Stimulated activated naive CD8-positive, alpha-beta T cell treated with anti-CD3 and anti-CD28 coated beads, Interleukin-15, Interleukin-2, amounts not matched to agents 100 U/mL and 50 U/mL, for 24 hours (primary cell): ENCODE measurements around the gene YPEL3.
A peak's percentile ranks its signal among the peaks of the same experiment; 100 is the strongest.
"Not testable (repeated sequence)": the region's sequence is repeated elsewhere in the genome, so short reads cannot be mapped to it uniquely, and the experiment has no call there.

ENCODE experiments used
- ATAC-seq: fragments of 150-1000 bp; cut with Tn5 transposase; one replicate; pipeline ENCODE4 v1.10.0; 2021
- DNase-seq: peaks from one replicate; pipeline ENCODE4 v3.0.0; 2021

YPEL3 gene, protein sequence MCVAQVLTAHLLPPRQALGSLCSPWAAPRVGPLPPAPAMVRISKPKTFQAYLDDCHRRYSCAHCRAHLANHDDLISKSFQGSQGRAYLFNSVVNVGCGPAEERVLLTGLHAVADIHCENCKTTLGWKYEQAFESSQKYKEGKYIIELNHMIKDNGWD

DNA sequence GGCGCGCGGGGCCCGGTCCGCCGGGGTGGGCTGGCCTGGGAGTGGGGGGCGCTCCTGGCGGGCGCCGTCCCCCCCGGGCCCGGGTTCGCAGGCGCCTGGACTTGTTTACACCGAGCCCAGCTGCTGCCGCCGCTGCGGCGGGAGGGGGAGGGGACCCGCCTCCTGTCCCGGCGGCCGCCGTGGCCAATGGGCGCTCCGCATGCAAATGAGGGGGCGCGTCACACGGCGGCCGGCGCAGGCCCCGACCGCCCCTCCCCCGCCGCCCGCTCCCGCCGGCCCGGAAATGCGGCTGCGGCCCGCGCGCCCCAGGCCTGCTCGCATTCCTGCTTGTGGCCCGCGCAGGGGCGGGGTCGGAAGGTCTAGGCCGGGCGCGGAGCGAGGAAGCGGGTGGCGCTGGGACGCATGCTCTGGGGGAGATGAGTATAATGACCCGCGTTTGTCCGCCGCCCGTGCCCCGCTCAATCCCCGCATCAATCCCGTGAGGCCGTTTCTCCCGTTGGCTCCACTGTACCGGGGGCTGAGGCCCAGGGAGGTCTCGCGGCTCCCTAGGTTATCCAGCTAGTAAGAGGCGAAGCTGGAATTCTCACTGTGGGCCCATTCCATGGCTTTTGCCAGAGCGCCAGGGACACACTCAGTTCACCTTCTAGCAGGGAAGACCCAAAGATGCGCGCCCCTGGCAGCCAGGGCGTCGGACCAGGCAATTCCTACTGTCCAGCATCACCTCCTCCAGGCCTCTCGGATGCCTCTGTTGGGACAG, at the start of gene YPEL3:
TSS of gene YPEL3 (minus strand) at position 109 of the 757 bp plus-strand sequence. CDS start 731 bp downstream, outside the sequence.
- ATAC-seq: peak; percentile 29
- peak; percentile 91 for DNase-seq

DNA sequence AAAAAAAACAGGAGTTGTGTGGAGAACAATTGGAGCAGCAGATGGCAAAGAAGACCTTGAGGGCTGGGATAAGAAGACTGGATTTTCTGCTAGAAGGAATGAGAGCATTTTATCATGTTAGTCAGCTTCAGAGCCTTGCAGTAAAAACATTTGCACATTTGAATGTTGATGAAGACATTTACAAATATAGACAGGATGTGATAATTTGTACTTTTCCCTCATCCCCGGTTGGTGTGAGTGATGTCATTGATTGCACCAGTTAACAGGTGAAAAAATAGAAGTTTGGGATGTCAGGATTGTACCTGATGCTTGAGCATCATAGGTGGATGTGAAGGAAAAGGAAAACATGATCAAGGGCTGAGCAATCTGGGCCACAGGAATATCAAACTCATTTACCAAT, 49.6 kb upstream of the YPEL3 start:
- ATAC-seq (no peak), DNase-seq (no peak)

DNA sequence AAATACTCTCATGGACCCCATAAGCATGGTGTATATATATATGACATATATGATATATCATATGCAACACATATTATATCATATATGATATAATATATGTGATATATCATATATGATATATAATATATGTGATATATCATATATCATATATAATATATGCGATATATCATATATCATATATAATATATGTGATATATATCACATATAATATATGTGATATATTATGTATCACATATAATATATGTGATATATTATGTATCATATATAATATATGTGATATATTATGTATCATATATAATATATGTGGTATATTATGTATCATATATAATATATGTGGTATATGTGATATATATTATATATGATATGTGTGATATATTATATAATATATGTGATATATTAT, 48.9 kb upstream of the YPEL3 start:
- ATAC-seq: no peak

DNA sequence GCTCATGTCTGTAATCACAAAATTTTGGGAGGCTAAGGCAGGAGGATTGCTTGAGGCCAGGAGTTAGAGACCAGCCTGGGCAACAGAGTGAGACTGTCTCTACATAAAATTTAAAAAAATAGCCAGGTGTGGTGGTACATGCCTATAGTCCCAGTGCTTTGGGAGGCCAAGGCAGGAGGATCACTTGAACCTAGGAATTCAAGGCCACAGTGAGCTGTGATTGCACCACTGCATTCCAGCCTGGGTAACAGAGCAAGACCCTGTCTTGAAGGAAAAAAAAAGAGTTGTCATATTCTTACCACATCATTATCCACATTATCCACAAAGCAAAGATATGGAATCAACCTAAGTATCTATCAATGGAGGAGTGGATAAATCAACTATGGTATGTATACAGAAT, 48.0 kb upstream of the YPEL3 start:
- ATAC-seq (no peak), DNase-seq (no peak)

More for the DNA sequence above, 48.9 kb upstream of the YPEL3 start:
- no peak for DNase-seq

DNA sequence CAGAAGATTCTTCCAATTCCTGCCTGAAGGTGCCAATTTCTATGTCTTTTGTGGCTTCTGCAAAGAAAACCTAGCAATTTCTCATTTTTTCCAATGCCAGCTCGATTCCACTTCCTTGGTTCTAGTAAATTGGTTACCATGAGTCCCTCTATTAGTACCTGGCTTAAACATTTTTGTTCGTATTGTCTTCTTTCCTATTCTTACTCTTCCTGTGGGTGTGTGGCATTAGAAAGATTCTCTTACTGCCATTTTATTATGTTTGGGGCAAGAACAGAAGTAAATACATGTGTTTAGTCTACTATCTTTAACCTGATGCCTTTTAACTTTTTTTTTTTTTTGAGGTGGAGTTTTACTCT, 47.3 kb upstream of the YPEL3 start:
- DNase-seq (no peak), ATAC-seq (peak; percentile 40)

DNA sequence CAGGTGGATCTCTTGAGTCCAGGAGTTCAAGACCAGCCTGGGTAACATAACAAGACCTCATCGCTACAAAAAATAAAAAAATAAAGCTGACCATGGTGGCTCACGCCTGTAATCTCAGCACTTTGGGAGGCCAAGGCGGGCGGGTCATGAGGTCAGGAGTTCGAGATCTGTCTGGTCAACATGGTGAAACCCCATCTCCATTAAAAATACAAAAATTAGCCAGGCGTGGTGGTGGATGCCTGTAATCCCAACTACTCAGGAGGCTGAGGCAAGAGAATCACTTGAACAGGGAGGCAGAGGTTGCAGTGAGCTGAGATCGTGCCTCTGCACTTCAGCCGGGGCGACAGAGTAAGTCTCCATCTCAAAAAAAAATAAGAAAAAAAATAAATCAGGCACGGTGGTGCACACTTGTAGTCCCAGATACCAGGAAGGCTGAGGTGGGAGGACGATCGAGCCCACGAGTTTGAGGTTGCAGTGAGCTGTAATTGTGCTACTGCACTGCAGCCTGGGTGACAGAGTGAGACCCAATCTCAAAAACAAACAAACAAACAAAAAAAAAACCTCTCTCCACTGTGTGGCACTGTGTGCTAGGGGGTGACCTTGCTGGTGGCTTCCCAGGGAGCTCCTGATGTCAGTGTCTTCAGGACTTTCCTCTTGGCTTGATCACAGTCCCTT, 46.8 kb upstream of the YPEL3 start:
- DNase-seq (no peak), ATAC-seq (peak; percentile 63)

DNA sequence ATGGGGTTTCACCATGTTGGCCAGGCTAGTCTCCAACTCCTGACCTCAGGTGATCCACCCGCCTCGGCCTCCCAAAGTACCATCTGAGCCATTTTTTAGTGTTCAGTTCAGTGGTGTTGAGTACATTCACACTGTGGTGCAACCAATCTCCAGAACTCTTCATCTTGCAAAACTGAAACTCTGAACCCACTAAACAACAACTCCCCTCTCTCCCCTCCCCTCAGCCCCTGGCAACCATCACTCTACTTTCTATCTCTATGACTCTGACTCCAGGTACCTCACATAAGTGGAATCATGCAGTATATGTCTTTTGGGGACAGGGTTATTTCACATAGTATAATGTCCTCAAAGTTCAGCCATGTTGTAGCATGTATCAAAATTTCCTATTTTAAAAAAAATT, 45.7 kb upstream of the YPEL3 start:
- DNase-seq (no peak), ATAC-seq (no peak)

DNA sequence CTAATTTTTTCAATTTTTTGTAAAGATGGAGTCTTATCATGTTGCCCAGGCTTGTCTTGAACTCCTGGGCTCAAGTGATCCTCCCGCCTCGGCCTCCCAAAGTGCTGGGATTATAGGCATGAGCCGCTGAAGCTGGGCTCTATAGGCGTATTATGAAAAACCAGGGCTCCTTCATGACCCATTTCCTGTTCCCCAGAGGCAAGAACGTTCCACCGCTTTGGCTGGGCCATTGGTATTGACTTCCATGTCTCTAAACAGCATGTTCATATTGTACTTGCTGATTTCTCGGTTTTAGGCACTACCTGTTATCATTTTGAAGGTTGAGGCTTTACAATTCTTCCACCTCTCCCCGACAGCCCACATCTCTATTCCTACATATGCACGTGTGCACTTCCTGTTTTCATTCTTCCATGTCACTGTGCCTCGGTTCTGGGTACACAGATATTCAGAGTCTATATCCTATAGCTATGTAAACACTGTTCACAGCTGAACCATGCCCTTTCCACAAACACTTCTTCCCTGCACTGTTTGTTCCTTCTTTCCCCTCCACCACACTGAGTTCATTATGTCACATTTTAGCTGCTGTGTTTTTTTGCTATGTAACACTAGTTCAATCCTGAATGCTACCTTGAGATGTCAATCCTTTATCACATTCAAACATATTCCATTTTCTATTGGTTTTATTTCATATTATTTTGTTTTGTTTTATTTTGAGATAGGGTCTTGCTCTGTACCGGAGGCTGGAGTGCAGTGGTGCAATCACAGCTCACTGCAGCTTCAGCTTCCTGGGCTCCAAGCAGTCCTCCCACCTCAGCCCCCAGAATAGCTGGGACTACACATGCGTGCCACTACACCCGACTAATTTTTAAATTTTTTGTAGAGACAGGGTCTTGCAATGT, 43.8 kb upstream of the YPEL3 start:
- no peak for DNase-seq

DNA sequence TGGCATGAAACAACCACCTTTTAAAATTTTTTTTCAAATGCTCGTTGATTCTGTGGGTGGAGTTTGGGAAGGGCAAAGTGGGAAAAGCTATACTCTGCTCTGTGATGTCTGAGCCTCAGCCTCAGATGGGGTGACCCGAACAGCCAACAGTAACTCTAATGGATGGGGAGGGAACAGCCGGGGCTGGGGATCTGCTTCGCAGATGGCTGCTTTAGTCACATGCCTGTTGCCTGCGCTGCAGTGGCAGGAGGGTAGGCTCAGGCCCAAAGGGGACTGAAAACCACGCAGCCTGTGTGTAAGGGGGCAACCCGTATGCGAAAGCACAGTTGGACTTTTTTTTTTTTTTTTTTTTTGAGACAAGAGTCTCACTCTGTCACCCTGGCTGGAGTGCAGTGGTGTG, 41.9 kb upstream of the YPEL3 start:
- ATAC-seq (no peak), DNase-seq (no peak)

More for the DNA sequence above, 43.8 kb upstream of the YPEL3 start:
- no peak for ATAC-seq

DNA sequence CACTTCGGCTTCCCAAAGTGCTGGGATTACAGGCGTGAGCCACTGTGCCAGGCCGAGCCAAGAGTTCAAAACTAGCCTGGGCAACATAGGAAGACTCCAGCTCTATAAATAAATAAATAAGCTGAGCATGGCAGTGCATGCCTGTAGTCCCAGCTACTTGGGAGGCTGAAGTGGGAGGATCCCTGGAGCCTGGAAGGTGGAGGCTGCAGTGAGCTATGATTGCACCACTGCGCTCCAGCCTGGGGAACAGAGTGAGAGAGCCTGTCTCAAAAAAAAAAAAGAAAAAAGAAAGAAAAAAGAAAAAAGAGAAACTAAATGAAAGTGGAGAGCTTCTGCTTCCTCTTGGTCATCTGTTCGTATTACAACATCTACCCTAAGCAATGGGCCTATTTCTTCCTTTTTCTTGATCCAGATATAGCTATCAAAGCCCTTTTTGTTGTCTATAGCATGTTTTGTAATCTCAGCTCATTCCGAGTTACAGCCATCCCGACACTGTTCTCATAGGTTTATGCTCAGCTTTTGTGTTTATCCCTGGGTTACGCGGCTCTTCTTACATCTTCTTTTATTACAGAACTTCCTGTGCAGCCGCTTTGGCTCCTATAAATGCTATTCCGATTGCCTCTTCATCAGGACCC, 41.1 kb upstream of the YPEL3 start:
- DNase-seq (no peak), ATAC-seq (no peak)

DNA sequence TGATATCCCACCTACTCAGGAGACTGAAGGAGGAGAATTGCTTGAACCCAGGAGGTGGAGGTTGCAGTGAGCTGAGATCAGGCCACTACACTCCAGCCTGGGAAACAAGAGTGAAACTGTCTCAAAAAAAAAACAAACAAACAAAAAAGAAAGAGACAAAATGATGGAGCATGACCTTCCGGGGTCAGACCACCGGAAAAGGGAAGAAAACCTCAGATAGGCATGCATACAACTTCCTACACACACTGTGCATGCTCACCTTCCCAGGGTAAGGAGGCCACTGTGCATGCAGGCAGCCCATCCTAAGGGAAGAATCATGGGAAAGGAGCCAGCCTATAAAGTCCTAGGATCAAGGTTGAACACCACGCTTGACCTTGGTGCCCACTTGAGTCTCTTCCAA, 36.6 kb upstream of the YPEL3 start:
- ATAC-seq (no peak), DNase-seq (no peak)

DNA sequence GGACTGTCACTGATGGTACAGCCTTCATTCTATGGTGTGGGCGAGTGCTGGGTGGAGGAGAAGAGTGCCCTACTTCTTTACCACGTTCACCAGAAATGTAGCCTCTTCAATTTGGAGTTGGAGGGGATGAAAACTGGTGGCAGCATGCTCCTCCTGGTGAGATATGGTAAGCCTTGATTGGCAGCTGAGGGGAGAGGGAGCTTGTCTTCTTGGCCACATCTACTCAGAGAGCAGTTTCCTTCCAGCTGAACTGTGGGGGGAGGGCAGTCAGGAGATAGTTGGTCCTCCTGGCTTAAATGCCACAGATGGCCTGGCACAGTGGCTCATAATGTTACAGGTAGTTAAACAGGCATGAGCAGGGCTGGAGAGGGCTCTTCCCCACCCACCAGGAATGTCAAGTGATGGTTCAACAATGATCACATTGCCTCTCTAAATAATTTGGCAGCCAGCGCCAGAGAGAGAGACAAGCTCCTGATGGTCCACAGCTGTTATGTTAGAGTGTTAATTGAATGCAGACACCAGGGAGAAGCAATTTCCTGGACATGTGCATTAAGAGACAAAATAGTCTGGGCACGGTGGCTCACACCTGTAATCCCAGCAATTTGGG, 36.0 kb upstream of the YPEL3 start:
- ATAC-seq: no peak
- DNase-seq: no peak

DNA sequence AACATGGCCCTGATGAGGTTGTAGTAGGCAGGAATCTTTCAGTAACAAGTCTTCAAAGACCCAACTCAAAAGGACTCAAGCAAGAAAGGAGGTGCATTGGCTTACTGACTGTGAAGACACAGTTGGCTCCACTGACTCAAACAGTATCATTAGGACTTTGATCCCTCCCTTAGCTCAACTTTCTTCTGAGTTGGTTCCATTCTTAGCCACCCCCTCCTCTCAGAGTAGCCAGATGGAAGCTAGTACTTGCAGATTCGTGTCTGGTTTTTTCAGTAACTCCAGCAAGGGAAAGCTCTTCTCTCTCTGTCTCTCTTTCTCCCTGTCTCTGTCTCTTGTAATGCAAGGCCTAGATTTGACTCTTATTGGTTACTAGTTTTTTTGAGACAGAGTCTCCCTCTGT, 32.0 kb upstream of the YPEL3 start:
- ATAC-seq (no peak), DNase-seq (no peak)

DNA sequence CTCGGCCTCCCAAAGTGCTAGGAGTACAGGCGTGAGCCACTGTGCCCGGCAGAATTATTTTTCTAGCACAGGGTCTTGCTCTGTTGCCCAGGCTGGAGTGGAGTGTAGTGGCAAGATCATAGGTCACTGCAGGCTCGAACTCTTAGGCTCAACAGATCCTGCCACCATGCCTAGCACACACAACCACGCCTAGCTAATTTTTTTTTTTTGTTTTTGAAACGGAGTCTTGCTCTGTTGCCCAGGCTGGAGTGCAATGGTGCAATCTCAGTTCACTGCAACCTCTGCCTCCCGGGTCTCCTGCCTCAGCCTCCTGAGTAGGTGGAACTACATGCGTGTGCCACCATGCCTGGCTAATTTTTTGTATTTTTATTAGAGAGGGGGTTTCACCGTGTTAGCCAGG, 29.7 kb upstream of the YPEL3 start:
- not testable (repeated sequence) for DNase-seq, ATAC-seq

DNA sequence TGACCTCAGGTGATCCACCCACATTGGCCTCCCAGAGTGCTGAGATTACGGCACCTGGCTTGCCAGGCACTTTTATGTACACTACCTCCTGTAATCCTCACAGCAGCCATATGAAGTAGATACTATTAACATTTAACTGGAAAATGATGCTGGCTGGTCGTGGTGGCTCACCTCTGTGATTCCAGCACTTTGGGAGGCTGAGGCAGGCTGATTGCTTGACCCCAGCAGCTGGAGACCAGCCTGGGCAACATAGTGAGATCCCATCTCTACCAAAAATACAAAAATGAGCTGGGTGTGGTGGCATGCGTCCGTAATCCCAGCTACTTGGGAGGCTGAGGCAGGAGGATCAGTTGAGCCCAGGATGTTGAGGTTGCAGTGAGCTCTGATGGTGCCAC, 29.0 kb upstream of the YPEL3 start:
- no peak for DNase-seq
- no peak for ATAC-seq

DNA sequence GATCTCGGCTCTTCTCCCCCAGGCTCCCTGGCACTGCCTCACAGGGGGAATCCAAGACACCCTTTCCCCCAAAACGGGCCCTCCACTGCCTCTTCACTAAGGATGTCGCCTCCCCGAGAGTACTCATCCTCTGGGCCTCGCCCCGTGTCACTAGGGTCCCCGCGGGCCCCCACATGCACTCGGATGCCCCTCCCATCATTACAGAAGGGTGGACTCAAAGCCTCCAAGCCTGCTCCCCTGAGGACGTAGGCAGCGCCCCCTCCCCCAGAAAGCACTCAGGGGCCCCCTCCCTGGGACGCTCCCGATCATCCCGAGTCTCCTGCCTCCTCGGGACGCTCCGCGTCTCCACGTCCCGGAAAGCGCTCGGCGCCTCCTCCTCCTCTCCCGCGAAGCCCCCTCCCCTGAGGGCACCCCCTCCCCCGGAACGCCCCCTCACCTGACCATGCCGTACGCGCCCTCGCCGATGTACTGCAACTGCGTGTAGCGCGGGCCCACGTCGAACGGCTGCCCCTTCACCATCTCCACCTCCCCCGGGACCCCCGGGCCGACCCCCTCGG, 26.7 kb upstream of the YPEL3 start:
- ATAC-seq (no peak), DNase-seq (peak; percentile 22)

DNA sequence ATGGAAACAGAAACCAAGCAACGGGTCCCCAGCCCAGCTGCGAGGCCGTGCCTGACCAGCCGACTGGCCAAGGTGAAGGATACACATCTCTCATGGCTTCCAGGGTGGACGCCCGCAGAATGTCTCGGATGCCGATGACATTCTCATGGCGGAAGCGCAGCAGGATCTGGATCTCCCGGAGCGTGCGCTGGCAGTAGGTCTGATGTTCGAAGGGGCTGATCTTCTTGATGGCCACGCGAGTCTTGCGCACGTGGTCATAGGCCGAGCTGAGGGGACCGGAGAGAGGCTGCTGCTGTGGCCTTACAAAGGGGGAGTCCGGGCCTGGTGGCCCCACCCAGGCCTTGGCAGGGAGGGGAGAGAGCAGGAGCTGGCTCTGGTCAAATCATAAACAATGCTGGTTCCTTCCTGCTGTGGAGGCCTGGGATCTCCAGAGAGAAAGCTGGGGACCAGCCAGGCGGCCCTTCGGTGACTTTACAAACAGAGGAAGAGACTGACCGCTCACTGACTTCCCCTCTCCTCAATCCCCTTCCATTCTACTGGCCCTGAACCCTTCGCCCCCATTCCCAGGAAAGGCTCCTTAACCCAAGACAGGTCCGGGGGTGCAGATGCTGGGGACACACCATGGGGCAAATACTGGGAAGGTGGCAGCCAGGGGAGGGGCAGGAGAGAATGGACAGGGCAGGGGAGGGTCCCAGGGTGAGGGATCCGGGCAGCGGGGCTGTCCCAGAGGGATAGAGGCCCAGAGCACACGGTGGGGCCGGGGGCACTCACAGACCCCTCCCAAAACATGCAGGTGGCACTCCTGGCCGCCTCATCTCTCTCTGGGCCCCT, 25.9 kb upstream of the YPEL3 start:
- DNase-seq (no peak), ATAC-seq (no peak)

DNA sequence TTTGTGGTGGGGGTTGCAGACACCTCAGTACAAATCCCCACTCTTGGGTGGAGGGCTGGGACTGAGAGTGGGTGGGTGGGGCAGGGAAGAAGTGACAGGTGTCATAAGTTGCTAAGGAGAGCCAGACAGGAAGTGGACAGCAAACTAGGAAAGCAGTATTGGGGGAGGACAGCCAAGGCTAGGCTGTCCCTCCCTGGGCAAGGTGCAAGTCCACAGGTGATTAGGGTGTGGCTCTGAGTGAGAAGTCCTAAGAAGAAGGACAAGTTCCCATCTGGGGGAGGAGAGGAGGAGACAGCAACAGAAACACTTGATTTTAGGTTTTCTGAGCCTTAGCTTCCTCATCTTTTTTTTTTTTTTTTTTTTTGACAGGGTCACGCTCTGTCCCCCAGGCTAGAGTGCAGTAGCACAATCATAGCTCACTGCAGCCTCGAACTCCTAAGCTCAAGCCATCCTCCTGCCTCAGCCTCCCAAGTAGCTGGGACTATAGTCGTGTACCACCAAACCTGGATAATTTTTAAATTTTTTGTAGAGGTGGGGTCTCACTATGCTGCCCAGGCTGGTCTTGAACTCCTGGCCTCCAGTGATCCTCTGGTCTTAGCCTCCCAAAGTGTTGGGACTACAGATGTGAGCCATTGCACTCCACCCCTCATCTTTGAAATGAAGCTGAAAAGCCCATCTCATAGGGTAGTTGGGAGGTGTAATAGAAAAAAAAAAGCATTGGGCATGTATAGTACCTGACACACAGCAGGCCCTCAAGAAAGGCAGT, 24.5 kb upstream of the YPEL3 start:
- DNase-seq (no peak), ATAC-seq (no peak)

DNA sequence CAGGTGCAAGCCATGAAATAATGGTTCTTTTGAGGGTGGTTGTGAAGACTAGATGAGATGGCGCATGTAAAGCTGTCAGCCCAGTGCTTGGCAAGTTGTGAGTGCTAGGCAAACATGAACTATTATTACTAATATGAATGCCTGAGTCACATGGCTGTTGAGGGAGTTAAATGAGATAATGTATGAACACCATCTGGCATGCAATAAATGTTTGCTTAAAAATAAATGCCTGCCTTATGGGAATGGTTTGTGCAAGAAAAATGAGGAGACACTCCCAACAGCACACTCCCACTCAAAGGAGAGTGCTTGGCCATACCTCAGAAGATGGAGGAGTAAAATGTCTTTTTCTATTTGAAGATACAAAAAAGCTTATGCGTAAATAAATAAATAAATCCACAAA, 23.4 kb upstream of the YPEL3 start:
- no peak for ATAC-seq
- DNase-seq: no peak

DNA sequence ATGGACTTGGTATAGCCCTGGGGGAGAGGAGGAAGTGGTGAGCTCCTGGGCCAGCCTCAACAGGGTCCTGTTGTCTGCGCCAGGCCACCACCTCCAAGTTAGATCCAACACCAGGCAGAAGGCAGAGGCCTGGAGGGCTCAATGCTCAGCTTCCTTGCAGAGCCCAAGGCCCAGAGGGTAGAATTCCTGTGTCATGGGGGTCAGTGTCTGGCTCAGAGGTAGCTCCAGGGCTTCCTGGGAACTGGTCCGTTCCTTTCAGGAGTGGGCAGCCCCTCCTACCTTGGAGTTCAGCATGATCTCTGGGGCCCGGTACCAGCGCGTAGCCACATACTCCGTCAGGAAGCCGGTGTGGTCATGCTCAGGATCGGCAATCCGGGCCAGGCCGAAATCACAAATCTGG, 21.8 kb upstream of the YPEL3 start:
- DNase-seq (no peak), ATAC-seq (no peak)
